ENCODE results near the gene PI4KA. TPM values are rescaled to one million over a fixed set of nuclear protein-coding genes. Genes with fewer than 3 reads are reported as not detected.

Gene PI4KA
- total RNA-seq, 1 donor from 2014 or later: 110 TPM

DNA sequence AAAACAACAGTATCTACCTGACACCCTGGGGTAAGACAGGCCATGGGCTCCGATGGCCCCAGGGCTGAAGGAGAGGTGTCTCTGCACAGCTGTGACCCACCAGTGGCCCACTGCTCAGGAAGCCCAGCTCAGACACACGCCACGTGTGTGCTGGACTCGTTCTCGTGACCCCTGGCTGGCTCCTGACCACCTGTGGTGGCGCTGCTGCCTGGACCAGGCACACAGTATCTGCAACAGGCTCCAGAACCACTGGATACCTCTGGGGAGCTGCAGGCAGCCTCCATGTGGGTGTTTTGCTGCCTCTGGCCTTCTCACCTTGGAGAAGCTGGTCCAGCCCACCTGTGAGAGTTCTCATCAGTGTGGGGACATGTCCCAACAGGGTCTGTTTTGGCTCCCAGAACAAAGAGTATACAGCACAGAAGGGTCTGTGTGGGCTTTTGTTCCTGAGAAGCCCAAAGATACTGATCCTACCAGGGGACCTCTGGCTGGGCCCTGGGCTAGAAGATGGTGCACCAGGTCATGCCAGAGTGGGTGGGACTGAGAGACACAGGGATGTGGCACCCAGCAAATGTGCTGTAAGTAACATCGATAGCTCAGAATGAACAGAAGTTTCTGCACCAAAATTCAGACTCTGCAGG is 106.4 kb downstream of the PI4KA start:
- Mint-ChIP-seq H3K4me3 (no peak overlapping the region), H3K27ac (no peak overlapping the region), H3K9me3 (no peaks in the 10 kb centered on the region), H3K36me3 (peaks cover 19% of the 10 kb centered on the region), H3K4me1 (no peaks in the 10 kb centered on the region), H3K27me3 (ENCODE audit: low read depth) (no peaks in the 10 kb centered on the region)
- no peak for TF ChIP-seq CTCF (IDR thresholded peaks at IDR 0.05; ENCODE audit: unreplicated experiment)
- DNase-seq (ENCODE audit: low spot score in 2 of 2, unreplicated experiment in 2 of 2): no peak

DNA sequence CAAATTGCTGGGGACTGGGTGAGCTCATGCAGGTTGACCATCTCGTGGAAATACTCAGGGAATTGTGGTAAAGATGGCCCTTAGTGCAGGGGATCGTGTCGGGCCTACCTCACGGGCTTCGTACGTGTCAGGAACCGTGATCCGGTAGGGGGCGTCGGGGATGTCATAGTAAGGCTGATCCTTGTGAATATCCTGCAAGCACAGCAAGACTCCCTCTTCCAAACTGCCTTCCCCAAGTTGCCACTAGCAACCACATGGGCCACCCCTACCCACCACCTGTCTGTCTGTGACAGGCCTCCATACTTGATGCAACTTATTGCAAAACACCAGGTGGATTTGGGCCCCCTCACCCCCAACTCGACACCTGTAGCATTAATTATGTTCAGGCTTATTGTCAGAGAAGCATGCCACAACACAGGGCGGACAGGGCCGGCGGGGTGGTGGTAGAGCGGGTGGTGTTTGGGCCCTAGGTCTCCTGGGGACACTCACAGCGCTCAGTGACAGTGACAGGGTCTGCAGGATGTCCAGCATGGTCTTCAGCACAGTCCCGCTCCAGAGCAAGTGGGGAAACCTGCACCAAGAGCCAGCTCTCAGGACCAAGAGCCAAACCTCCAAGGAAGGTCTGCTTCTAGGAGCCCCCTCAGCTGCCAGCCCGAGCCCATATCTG is 107.3 kb downstream of the PI4KA start:
- Mint-ChIP-seq H3K36me3 (peaks cover 17% of the 10 kb centered on the region), H3K4me3 (no peak overlapping the region), H3K4me1 (no peaks in the 10 kb centered on the region), H3K27ac (no peak overlapping the region), H3K9me3 (no peaks in the 10 kb centered on the region), H3K27me3 (ENCODE audit: low read depth) (no peaks in the 10 kb centered on the region)
- DNase-seq (ENCODE audit: low spot score in 2 of 2, unreplicated experiment in 2 of 2): no peak
- no peak for TF ChIP-seq CTCF (IDR thresholded peaks at IDR 0.05; ENCODE audit: unreplicated experiment)

DNA sequence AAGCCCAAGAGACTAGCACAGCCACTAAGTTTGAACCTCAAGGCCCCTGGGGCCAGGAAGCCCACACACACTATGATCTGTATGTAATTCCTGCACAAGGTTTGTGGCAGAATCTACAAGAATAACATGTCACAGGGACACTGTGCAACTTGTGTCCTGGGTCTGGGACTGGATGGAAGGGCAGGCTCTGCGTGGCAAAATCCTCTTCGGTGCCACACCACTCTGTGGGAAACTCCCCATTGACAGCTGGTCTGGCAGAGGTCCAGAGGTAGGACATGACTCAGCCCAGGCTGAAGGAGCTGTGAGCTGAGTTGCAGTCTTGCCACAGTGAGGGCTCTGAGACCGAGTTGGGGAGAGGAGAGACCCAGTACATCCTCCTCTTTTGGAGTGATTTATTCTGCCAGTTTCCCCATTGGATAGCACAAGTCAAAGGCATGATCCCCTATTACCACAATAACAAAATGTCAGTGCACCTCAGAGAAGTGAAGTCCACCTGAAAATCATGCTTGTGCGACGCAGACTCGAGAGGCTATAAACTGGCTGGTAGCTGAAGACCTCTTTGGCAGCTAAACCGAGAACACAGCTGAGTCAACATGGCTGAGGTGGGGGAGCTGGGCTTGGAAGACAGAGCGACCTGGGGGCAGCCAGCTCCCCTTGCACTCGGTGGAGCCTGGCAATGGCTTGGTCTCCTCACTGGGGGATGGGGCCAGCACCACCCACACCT is 108.0 kb downstream of the PI4KA start:
- Mint-ChIP-seq H3K36me3 (peaks cover 15% of the 10 kb centered on the region), H3K4me1 (no peaks in the 10 kb centered on the region), H3K4me3 (no peak overlapping the region), H3K27ac (no peak overlapping the region), H3K9me3 (no peaks in the 10 kb centered on the region), H3K27me3 (ENCODE audit: low read depth) (no peaks in the 10 kb centered on the region)
- TF ChIP-seq CTCF (IDR thresholded peaks at IDR 0.05; ENCODE audit: unreplicated experiment): no peak
- no peak for DNase-seq (ENCODE audit: low spot score in 2 of 2, unreplicated experiment in 2 of 2)

DNA sequence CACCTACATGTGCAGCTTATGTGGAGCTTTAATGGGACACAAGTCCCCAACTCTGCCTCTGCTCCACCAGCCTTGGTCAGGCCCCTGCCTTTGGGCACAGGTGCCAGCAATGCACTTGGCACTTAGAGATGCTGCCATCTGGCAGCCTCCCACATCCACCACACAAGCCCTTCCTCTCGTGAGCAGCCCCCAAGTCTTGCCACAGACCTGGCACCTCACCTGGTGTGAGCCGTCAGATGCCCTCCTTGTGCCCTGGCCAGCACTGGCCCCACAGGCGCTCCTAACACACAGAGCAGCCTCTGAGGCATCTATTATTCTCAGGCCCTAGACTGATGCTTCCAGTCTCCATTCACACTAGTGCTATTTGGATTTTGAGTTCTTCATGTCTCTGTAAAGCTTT is 109.2 kb downstream of the PI4KA start:
- Mint-ChIP-seq H3K36me3 (peaks cover 19% of the 10 kb centered on the region), H3K4me1 (no peaks in the 10 kb centered on the region), H3K9me3 (no peaks in the 10 kb centered on the region), H3K4me3 (no peak overlapping the region), H3K27me3 (ENCODE audit: low read depth) (no peaks in the 10 kb centered on the region), H3K27ac (no peak overlapping the region)
- DNase-seq (ENCODE audit: low spot score in 2 of 2, unreplicated experiment in 2 of 2): no peak
- TF ChIP-seq CTCF (IDR thresholded peaks at IDR 0.05; ENCODE audit: unreplicated experiment): no peak

DNA sequence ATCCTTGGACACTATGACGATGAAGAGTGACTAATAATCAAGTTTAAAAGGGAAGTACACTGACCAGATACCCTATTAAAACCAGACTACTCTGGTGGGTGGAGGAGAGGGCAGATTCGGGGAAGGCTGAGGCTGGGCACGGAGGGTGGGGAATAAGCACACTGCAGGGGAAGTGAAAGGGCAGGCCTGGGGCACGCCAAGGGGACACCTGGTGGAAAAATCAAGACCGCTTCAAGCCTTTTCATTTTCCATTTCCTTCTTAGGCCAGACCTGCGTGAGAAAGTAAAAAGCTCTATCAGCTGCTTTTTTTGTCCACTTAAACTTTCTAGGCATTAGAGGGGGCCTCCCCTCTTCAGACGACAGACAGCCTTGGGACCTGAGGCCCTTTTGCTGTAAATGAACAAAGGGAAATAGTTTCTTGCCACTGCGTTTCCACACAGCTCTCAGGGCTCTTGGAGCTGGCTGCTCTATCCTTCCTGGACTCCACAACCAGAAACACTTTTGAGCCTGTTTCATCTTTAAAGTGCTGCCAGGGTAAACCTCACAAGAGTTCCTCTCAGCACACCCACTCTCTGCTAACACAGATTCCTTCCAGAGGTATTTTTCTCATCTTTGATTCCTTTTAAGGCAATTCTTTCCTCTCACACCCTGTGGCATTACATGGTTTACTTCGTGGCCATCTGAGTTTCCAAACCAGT is 109.7 kb downstream of the PI4KA start:
- Mint-ChIP-seq H3K9me3 (no peaks in the 10 kb centered on the region), H3K27ac (no peak overlapping the region), H3K4me1 (no peaks in the 10 kb centered on the region), H3K27me3 (ENCODE audit: low read depth) (no peaks in the 10 kb centered on the region), H3K4me3 (no peak overlapping the region), H3K36me3 (peaks cover 17% of the 10 kb centered on the region)
- DNase-seq (ENCODE audit: low spot score in 2 of 2, unreplicated experiment in 2 of 2): no peak
- no peak for TF ChIP-seq CTCF (IDR thresholded peaks at IDR 0.05; ENCODE audit: unreplicated experiment)

All from mesothelial cell of epicardium (in vitro differentiated cells).